GM21423 (cell line): ENCODE data around the gene PHETA1.
"Not testable (repeated sequence)": the region's sequence is repeated elsewhere in the genome, so short reads cannot be mapped to it uniquely, and the experiment has no call there.

Experiments used
- ATAC-seq: cut with Tn5 transposase; IDR thresholded peaks from one replicate; pipeline ENCODE4 v1.9.1; 2021; ENCODE audit warnings: mild to moderate bottlenecking, moderate library complexity; ENCODE audit not compliant: unreplicated experiment

PHETA1 gene

DNA sequence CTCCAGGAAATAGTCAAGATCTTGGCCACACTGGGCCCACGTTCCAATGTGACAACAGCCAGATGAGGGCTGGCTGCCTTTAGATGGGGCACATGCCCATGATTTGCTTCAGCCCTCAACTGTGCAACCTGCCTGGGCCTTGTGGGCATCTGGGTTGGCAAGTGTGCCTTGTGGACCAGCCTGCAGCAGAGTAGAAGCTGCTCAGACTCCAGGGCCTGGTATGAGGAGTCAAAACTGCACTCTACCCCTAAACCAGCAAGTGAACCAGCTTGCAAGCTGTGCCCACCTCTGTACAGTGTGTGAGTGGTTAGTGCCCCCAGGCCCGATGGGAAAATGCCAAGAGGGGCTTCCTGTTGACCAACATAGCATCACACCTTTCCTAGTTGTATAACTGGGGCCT is 17.9 kb downstream of the PHETA1 start:
- ATAC-seq: no peak

DNA sequence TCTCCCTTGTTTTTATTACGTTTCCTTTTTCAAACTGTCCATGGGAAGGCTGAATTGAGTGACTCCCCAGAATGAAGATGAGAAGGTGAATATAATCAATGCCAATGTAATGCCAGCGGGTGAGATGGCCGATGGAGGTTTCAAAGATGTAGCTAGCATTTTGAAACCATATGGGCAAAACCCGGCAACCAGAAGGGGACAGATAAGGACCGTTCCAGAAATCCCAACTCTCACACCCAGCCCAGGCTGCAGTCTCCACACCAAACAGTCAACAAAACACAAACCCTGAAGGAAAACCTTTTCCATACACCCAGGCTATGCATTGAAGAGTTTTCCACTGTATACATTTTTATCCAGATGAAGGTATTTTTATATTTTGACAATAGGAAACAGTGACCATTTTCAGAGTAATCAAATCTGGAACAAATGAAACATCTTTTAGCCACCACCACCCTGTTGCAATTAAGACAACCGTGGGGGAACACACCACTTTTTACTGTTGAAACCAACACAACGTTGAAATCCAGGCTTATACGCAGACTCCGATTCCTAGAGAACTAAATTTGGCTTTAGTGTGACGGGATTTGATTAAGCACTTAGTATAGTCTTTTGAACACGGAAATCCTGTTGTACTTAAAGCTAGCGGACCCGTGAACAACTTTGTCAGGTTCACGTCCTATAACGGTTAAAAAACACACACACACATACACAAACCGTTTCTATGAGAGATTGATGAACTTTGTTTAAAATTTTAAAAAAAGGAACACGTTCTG is 19.0 kb downstream of the PHETA1 start:
- no peak for ATAC-seq

DNA sequence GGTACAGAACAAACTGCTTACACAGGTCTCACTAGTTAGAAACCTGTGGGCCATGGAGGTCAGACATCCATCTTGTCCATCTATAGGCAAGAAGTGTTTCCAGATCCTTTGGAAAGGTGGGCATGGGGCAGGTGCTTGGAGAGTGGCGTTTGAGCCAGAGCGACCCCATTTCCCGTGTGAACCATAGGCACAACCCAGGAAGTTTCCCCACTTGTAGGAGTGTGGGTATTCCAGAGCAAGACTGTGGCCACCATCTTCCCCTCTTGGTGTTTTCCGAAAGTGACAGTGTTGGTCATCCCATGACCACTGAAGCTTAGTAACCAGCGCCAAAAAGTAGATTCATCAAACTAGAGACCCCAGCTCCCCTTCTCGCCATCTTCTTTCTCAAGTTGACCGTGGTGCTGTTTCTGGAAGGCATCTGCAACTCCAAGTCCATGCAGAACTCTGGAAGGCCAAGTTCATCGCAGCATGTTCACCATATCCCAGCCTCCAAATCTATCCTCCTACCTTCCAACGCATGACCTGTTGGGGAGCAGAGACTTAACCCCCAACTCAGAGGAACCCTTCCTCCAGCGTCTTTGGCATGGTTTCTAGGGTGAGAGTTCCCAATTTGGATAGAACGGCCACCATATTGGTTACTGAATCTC is 19.7 kb downstream of the PHETA1 start:
- ATAC-seq: no peak

DNA sequence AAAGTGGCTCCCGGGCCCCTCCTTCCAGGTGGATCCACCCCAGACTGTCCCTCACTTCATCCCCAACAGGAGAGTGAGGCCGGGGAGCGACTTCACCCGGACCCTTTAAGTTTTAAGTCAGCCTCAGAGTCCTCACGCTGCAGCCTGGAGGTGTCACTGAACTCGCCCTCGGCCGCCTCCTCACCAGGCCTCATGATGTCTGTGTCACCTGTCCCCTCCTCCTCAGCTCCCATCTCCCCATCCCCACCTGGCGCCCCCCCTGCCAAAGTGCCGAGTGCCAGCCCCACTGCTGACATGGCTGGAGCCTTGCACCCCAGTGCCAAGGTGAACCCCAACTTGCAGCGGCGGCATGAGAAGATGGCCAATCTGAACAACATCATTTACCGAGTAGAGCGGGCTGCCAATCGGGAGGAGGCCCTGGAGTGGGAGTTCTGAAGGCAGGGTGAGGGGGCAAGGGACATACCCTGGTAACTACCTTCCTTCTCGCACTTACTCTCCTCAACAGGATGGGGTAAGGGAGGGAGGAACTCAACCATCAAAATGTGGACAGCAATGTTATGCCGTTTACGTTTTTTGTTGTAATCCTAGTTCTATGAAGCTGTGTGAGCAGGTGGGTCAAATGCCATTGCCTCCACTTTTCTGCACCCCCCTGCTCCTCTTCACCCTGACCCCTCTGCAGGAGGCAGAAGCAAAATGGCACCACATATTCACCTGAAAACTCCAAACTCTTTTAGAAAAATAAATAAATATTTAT is 20.8 kb downstream of the PHETA1 start:
- ATAC-seq: no peak

DNA sequence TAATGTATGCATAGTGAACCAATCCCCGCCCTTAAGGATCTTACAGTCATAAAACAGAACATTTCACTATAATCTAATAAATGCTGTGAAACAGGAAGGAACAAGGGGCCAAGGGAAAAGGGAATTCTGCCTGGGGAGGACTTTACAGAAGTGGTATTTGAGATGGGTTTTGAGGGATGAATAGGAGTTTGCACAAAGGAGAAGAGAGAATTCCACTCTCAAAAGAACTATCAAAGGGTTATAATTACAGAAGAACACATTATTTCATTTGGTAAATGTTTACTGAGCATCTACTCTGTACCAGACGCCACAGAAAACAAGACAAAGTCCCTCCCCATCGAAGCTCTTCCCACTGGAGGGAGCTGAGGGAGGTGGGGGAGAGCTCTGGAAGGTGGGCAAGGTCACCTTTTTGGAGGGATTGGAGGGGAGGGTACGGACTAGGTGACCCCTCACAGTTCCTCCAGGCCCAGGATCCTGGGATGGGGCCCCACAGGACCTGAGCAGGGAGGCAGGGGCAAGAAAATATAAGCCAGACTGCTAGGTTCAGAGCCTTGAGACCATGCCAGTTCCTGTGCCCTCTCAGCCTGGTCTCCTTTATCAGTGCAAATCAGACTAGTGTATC is 24.5 kb downstream of the PHETA1 start:
- ATAC-seq: no peak

DNA sequence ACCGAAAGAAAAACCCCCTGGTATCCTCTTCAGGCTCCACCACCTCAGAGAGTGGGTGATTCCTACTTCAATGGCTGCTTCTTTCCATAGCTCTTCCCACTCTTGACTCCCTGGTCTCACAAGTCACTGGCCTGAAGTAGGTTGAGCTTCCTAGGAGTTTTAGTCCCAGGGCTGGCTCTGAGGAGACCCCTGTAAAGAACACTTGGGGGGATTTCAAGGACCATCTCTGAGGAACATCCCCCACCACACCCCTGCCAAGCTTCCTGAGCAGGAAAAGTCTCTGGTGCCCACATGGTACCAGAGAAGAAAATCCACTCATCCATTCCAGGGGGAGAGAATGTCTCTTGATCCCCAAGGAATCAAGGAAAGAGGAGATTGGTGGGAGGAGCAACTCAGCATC is 25.7 kb downstream of the PHETA1 start:
- no peak for ATAC-seq

DNA sequence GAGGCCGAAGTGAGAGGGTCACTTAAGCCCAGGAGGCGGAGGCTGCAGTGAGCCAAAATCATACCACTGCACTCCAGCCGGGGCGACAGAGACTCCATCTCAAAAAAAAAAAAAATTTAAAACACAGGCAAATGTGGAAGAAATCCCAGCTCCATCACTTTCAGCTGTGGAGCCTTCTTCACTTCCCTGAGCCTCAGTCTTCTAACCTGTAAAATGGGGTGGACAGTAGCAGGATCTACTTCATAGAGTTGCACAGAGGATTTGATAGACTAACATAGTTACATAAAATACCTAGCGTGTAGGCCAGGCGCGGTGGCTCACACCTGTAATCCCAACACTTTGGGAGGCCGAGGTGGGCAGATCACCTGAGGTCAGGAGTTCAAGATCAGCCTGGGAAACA is 26.5 kb downstream of the PHETA1 start:
- no peak for ATAC-seq

DNA sequence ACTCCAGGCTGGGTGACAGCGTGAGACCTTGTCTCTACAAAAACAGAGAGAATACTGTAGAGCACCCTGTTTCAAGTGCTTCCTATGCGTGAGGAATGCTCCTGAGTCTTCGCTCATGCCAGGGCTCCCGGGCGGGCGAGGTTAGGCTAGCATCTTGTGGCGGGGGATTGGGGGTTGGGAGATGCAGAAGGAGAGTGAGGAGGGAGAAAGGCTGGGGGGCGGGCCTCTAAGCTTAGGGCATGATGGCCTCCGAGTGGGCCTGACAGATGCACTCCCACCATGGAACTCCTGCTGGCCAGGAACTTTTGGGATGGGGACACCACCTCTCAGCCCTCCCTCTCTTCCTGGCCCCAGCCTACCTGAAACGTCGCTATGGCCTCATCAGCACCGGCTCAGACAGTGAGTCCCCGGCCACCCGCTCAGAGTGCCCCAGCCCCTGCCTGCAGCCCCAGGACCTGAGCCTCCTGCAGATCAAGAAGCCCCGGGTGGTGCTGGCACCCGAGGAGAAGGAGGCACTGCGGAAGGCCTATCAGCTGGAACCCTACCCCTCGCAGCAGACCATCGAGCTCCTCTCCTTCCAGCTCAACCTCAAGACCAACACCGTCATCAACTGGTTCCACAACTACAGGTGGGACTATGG is 27.3 kb downstream of the PHETA1 start:
- ATAC-seq: no peak

DNA sequence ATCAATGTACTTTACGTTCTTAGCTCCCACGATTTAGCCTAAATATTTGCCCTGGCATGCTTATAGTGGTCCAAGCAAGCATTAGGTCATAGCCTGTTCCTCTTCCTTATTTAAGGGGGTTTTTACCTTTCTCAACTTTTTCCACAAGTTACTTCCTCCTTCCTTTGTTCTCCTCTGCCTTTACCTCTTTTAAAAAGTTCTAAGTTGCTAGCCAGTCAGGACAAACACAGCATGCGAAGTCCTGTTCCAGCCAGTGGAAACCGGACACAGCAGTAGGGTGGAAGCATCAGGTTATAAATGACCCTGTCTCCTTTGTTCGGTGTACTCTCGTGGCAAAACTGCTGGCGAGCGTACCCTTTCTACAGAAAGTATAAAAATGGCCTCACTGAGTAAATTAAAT is 28.2 kb downstream of the PHETA1 start:
- not testable (repeated sequence) for ATAC-seq

DNA sequence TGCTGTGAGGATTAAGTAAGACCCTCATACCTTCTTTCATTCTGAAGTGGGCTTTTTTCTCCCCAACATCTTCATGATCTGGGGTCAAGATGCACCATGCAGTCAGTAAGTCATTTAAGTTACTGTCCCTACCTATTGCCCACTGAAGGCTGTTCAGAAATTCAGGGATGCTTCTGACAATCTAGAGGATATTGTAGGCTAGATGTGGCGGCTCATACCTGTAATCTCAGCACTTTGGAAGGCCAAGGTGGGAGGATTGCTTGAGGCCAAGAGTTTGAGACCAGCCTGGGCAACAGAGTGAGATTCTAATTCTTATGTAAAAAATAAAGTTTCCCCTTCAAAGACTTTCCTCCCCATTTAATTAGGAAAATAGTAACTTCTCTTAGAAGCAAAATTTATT is 28.7 kb downstream of the PHETA1 start:
- no peak for ATAC-seq

DNA sequence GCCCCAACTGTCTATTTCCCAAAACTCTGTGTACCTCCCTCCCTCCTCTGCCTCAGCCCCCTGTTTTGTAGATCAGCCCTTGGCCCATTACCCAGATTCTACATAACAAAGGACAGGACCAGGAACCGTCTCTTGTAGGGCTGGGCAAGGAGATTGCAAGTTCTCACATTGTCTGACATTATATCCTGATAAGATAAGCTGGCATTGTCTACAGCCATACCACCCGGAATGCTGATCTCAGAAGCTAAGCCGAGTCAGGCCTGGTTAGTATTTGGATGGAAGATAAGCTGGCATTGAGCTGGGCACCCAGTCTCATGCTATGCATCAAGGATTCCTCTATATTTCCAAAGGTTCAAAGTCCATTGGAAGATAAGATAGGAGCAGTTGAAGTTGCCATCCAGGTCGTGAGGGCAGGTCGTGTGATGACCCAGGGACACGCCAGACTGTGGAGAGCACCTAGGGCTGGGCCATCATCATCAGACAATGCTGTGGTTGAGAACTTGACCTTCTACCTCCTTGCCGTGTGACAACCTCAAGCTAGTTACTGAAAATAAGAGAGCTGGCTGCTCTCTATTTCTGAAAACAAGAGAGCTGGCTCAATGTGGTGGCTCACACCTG is 29.5 kb downstream of the PHETA1 start:
- no peak for ATAC-seq

DNA sequence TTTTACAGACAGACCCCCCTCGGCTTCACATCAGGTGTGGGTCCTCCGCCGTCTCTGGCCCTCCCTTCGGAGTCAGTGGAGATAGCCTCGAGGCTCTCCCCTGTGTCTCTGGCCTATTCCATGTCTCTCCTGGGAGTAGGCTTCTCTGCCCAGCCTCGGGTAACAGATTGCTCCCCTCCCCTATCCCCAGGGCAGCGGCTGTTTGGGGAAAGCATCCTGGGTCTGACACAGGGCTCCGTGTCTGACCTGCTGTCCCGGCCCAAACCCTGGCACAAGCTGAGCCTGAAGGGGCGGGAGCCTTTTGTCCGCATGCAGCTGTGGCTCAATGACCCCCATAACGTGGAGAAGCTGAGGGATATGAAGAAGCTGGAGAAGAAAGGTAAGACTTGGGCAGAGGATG is 30.8 kb downstream of the PHETA1 start:
- ATAC-seq: no peak

DNA sequence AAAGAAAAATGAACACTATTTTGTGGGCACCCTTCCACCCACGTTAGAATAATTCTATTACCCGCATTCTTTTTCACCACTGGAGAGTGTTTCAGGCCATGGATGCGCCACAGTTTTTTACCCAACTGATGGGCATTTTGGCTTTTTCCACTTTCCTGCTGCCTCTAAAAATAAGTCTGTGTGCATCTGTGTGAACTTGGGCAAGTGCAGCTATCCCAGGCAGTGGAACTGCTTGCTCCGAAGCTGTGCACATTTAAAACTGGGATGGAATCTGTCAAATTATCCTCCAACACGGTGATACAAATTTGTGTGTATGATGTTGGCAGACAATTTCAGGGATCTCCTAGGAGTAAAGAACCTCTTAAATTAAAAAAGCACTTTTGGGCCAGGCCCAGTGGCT is 31.5 kb downstream of the PHETA1 start:
- ATAC-seq: no peak

DNA sequence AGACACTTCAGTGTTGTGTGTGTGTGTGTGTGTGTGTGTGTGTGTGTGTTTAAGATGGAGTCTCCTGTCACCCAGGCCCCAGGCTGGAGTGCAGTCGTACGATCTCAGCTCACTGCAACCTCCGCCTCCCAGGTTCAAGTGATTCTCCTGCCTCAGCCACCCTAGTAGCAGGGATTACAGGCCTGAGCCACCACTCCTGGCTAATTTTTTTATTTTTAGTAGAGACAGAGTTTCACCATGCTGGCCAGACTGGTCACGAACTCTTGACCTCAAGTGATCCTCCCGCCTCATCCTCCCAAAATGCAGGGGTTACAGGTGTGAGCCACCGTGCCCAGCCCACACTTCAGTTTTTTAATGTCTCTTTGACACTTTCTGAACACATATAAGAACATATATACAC is 32.5 kb downstream of the PHETA1 start:
- not testable (repeated sequence) for ATAC-seq

DNA sequence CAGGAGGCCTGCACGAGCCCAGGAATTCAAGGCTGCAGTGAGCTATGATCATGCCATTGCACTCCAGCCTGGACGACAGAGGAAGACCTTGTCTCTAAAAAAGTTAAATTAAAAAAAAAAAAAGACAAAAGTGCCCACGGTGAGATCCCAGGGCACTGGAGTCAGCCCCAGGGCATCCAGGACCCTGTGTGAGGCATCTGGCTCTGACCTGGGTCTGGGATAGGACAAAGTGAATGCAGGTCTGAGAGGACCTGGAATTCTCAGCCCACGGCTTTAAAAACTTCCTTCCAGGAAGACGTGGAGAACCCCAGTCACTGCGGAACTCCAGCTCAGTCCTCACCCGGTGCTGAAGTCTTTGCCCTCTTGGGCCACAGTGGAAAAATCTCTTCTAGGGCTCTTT is 33.1 kb downstream of the PHETA1 start:
- no peak for ATAC-seq

DNA sequence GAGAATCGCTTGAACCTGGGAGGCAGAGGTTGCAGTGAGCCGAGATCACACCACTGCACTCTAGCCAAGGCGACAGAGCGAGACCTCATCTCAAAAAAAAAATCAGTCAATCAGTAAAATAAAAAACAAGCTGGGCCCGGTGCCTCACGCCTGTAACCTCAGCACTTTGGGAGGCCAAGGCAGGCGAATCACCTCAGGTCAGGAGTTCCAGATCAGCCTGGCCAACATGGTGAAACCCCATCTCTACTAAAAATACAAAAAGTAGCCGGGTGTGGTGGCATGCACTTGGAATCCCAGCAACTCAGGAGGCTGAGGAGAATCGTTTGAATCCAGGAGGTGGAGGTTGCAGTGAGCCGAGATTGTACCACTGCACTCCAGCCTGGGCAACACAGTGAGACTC is 33.6 kb downstream of the PHETA1 start:
- ATAC-seq: not testable (repeated sequence)

DNA sequence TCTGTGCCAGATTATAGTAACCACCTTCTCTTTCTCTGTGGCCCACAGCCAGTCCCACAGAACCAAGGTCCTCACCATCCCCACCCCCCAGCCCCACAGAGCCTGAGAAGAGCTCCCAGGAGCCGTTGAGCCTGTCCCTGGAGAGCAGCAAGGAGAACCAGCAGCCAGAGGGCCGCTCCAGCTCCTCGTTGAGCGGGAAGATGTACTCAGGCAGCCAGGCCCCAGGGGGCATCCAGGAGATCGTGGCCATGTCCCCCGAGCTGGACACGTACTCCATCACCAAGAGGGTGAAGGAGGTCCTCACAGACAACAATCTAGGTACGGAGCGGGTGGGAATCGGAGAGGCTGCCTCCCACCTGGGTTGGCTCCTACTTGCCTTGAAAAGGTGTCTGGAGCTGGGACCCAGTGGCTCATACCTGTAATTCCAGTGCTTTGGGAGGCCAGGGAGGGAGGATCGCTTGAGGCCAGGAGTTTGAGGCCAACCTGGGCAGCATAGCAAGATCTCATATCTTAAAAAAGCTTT is 34.4 kb downstream of the PHETA1 start:
- ATAC-seq: no peak

DNA sequence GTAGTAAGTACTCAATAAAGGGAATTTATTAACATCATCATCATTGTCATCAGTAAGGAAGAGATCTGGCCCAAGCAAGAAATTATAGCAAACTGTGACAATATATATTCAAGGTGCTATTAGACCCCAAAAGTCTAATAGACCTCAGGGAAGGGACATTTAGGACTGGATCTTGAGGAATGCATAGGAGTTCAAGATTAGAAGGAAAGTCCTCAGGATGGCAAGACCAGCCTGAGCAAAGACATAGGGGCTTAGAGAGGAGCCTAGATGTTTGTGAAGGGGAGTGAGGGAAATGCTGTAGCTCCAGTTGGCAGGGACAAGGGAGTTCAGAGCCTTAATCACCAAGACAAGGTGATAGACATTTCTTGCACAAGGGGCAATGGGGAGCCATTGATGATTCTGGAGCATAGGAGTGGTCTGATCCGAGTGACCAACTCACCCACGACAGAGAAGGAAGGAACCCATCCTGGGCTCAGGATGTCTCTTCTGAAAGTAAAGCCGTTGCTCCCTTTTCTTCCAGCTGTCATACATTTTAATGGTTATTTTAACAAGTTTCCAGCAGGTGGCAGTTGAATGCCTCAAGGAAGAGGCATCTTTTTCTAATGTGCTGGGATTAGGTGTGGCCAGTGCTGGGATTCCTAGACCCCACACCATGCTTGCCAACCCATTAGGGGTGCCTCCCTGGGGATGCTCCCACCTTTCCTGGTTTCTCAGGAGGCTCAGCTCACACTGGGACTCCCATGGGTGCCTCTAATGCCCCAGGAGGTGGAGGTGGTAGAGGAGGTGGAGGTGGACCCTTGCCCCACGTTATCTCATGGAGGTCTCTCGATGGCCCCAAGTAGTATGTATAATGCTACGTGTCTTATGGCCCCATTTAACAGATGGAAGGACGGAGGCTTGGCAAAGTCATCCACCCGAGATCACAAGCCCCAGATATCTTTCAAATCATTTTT is 37.8 kb downstream of the PHETA1 start:
- no peak for ATAC-seq

DNA sequence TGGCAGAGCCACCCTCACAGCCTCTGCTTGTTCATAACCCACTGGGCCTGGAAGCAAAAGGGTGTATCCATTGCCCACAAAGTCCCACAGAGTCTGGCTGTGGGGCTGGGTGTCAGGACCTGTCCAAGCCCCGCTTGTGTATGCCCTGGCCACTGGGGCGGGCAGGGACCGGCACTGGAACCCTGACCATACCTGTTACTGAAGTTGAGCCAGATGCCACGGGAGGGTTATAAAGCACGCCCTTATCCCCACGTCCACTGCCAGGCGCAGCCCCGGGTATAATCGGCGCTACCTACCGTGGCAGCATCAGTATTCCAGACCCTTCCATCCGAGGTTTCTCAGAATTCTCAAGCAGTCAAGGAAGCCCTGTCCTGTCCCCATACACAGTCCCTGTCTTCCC is 40.8 kb downstream of the PHETA1 start:
- ATAC-seq: no peak
